ENCODE data around the gene DTX1.

DTX1 gene

GRCh38 chr12:113071135-113072112 is 14.9 kb downstream of the DTX1 start:
- no peak for DNase-seq

- no peak for DNase-seq
Observed at GRCh38 chr12:113072136-113072535, 15.6 kb downstream of the DTX1 start.

- no peak for DNase-seq
Observed at GRCh38 chr12:113073586-113073985, 17.1 kb downstream of the DTX1 start.

- DNase-seq, result no peak
Observed at GRCh38 chr12:113075137-113075683, 18.7 kb downstream of the DTX1 start.

GRCh38 chr12:113077057-113077858 is 20.7 kb downstream of the DTX1 start:
- DNase-seq, result no peak

GRCh38 chr12:113077859-113078255 is 21.3 kb downstream of the DTX1 start:
- DNase-seq, result no peak

- no peak for DNase-seq
Observed at GRCh38 chr12:113081873-113082272, 25.3 kb downstream of the DTX1 start.

GRCh38 chr12:113082486-113083148 is 26.1 kb downstream of the DTX1 start:
- DNase-seq, result no peak

GRCh38 chr12:113083863-113084435 is 27.4 kb downstream of the DTX1 start:
- no peak for DNase-seq

GRCh38 chr12:113086249-113087164 is 30.0 kb downstream of the DTX1 start:
- DNase-seq, result no peak

GRCh38 chr12:113087193-113087592 is 30.7 kb downstream of the DTX1 start:
- DNase-seq, result no peak

GRCh38 chr12:113088037-113088436 is 31.5 kb downstream of the DTX1 start:
- DNase-seq, result no peak

- no peak for DNase-seq
Observed at GRCh38 chr12:113088971-113089756, 32.6 kb downstream of the DTX1 start.

- DNase-seq, result no peak
Observed at GRCh38 chr12:113089839-113090238, 33.3 kb downstream of the DTX1 start.

- no peak for DNase-seq
Observed at GRCh38 chr12:113090740-113091139, 34.2 kb downstream of the DTX1 start.

- no peak for DNase-seq
Observed at GRCh38 chr12:113091506-113091905, 35.0 kb downstream of the DTX1 start.

- DNase-seq, result peak; percentile 68
Observed at GRCh38 chr12:113092607-113093408, 36.3 kb downstream of the DTX1 start.

- no peak for DNase-seq
Observed at GRCh38 chr12:113093409-113094101, 37.0 kb downstream of the DTX1 start.

GRCh38 chr12:113094738-113095137 is 38.2 kb downstream of the DTX1 start:
- DNase-seq, result no peak
